Fibroblast of skin of right biceps (primary cell): ENCODE measurements around the gene IMPG2.

Experiments
- DNase-seq: peaks from one replicate; pipeline ENCODE4 v3.0.0-alpha.2; 2013

The IMPG2 gene

DNA sequence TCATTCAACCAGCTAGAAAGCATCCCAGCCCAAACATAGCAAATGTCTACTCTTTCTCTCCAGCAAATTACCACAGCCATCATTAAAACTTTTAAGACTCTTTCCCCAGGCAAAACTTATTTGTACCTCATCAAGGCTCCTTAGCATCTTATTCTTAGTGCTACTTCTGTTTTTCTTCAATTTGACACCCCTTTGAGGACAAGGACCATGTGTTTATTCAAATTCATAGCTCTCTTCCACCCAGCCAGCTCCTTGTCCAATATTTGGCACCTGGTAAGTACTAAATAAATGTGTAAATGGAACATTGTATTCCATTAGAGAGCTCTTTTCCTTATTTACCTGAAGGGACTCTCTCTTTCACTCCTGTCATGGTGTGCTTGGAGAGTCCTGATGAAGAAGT is 89.8 kb downstream of the IMPG2 start:
- no peak for DNase-seq

GRCh38 chr3:101229681-101230080 is 90.7 kb downstream of the IMPG2 start:
- no peak for DNase-seq

DNA sequence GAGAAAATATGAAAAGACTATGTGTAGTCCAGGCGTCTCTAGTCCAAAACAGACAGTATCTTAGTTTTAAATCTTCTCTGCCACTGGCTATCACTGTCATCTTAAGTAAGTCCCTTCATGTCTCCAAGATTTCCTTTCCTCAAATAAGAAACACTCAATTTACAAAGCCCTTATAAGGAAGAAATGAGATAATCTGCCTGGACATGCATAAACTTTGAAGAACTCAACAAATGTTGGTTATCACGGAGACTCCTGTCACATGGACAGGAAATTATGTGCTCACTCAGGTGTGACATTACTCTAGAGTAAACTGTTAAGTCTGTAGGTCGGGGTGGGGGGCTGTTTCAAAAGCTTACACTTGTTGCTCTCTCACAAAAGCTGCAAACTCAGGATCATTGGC is 91.9 kb downstream of the IMPG2 start:
- DNase-seq = no peak

- DNase-seq = no peak
Measured at GRCh38 chr3:101224739-101225138, 95.6 kb downstream of the IMPG2 start.

DNA sequence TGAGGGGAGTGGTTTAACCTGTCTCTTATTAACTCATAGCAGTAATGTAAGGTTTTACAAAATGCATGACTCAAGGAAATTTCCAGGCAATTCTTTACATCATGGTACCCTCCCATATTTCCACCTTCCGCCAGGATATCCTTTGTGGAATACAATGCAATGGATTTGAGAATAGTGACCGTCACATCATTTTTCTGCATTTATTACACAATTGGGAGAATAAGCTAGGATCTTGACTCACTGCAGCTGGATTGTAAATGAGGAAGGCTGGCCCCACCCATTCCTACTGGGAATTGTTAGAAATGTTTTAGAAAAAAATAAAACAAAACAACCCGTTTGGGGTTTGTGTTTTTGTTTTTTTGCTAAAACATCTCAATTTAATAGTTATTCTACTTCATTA is 97.4 kb downstream of the IMPG2 start:
- no peak for DNase-seq

GRCh38 chr3:101219842-101220560 is 100.4 kb downstream of the IMPG2 start:
- no peak for DNase-seq

DNA sequence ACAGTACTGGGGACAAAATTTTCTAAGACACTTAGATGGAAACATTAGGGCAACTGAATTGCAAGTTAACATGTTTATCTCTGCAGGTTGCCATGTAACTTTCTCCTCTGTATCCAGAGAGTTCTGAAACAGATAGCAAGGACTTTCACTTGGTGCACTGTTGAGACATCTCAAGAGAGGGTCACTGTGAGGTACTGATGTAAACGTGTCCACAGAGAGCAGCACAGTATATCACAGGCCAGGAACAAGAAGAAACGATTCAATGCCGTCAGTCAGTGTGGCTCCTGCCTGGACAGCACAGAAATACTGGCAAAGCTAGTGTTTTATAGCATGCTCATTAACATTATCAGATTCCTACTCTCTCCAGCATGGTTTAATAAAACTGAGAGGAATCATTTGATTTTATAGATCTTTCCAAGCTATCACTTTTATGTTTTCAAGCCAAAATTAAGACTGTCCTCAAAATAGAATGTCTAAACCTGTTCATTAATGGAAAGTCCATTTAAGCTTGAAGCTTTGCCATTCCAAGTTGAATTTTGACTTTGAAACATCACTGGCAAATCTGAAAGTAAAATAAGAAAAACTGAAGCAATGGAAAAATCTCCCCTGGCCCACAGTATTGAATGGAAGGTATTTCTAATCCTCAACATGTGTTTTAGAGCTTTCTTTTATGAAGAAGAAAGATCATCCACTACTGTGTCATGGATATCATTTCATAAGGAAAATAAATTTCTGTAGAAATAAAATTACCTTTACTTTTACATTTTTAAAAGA is 102.7 kb downstream of the IMPG2 start:
- no peak for DNase-seq

- no peak for DNase-seq
Measured at GRCh38 chr3:101216710-101217465, 103.5 kb downstream of the IMPG2 start.

- DNase-seq = no peak
Measured at GRCh38 chr3:101212730-101213129, 107.6 kb downstream of the IMPG2 start.

DNA sequence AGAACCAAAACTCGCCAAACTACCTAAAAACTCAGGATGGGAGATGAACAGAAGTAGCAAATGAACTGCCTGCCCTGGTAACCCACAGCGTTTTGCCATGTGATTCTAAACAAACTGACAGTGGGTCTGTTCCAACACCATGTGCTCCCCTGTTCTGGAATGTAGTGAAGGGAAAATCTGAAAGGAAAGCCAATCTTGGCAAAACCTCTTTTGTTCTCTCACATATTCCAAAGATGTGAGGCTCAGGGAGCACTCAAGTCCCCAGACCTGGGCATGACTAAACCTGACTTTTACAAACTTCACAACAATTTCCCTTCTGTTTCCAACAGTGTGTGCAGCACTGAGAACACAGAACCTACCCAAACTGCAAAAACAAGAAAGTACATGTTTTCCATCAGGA is 116.1 kb downstream of the IMPG2 start:
- no peak for DNase-seq

GRCh38 chr3:101203411-101203810 is 117.0 kb downstream of the IMPG2 start:
- DNase-seq = peak; percentile 77

DNA sequence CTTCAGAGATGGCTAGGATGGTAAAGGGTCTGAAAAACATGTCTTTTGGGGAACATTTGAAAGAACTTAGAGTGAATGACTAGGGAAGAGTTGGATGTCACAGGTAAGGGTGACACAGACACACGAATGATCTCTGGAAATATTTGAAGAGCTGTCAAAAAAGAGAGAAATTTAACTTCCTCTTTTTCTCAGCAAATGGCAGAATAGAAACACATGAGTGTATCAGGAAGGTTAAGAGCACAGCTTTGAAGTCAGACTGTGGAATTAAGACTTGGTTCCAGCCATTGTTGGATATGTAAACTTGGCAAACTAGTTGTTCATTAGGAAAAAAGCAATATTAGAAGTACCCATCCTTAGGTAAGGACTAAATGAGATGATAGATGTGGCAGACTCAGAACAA is 117.7 kb downstream of the IMPG2 start:
- no peak for DNase-seq

- no peak for DNase-seq
Measured at GRCh38 chr3:101200461-101200860, 119.9 kb downstream of the IMPG2 start.

DNA sequence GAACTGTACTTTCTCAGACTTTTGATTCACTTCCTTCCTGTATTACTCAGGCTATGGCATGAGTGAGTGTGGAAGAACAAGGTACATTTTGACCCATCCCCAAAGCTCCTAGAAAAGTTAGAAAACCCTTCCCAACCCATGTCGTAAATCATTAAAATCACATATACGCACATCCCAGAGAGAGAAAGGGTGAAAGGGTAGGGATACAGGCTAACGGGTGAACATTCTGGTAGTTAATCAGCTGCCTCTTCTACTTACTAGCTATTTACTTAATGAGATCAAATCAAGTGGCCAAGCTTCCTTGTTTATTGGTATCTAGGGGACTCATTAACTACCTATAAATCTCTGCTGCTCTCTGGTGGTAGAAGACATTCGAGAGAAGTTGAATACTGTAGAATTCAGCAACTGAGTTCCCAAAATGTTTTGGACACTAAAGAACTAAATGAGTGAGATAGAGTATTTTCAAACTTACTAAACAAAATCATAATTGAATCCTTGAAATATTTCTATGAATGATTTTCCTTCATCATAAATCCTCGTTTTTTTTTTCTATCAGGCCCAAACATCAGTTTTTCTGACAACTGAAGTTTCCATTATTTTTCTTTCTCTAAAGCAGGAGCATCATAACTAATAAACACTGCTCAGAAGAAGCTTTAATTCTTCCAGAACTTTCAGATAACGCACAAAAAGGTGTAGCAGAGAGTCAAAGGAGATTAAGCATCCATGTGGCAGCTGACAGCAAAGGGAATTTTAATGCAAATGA is 124.2 kb downstream of the IMPG2 start:
- DNase-seq = peak; percentile 70

- DNase-seq = peak; percentile 35
Measured at GRCh38 chr3:101194392-101194791, 126.0 kb downstream of the IMPG2 start.

- DNase-seq = peak; percentile 92
Measured at GRCh38 chr3:101193957-101194356, 126.4 kb downstream of the IMPG2 start.

DNA sequence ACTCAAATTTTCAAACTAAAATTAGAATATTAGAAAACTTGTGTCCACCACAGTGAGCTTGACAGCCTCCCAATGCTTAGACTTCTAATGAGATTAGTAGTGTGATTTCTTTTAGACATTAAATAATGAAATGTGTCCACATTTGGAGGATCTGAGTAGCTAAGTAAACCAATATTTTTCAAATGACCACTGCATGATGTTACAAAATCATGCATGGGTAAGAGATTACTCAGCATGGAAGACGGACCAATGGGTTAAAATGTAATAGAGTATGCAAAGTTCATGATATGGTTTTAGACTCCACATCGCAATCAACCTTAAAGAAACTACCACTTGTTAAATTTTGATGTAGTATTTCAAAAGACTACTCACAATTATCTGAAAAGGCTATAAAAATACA is 130.6 kb downstream of the IMPG2 start:
- peak; percentile 59 for DNase-seq

DNA sequence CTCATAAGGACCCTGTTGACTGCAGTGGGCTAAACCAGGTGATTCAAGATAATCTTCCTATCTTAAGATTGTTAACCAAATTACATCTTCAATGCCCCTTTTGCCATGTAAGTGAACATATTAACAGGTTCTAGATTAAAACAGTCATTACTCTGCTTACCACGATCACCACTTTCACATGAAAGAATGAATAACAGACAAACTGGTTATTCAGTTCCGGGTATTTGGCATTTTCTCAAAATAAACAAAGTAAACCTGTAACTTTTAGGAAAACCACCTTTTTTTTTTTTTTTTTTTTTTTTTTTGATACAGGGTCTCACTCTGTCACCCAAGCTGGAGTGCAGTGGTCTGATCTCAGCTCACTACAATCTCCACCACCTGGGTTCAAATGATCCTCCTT is 131.2 kb downstream of the IMPG2 start:
- no peak for DNase-seq

DNA sequence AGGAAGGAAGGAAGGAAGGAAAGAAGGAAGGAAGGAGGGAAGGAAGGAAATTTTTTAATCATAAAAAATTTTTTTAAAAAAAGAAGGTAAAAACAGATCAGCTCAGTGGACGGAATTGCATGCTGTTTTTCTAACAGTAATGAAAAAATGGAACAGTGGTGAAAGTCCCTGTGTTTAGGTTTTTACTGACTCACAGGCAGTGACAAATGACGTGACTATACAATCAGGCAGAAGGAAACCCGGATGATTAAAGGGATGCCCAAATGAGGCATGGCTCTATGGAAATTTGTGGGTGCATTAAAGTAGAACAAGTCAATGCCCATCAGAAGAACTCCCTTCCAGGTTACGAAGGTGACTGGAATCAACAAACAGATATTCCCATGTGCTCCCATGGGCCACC is 135.0 kb downstream of the IMPG2 start:
- no peak for DNase-seq

- no peak for DNase-seq
Measured at GRCh38 chr3:101184111-101184510, 136.3 kb downstream of the IMPG2 start.

DNA sequence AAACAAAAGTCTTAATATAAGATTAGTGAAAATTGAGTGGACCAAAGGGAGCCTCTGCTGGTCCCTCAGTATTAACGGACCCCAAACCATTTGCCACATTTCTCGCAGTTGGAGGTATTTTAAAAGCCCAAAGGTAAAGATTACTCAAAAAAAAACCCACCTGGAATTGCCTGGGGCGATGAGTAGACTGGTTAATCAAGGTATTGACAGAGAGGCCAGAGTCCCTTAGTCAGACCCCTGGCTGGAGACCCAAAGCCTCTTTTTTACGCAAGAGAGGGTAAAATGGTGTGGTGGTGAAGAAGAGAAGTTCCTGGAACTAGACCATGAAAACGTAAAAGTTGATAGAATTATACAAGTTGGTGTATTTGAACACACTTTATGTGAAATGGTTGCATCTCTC is 137.2 kb downstream of the IMPG2 start:
- no peak for DNase-seq

GRCh38 chr3:101182734-101183133 is 137.6 kb downstream of the IMPG2 start:
- peak; percentile 53 for DNase-seq

DNA sequence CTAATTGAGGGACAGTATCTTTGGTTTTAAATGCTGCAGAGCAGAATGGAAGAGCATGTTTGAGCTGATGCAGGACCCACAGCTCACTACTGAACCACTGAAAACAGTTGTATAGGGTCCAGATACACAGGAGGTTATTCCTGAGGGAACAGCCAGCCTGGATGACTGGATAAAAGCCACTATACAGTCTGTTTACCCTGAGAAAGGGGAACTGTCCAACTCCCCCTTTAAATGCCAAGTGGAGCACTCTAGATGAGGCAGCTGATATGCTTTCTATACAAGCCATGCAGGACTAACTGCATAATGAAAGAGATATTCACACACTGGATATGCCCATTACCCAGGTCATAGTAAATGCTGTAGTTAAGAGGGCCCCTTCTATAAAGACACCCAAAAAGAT is 138.6 kb downstream of the IMPG2 start:
- no peak for DNase-seq
